H1 (cell line): ENCODE data around the gene ONECUT3. TPM values are rescaled to one million over a fixed set of nuclear protein-coding genes. Genes with fewer than 3 reads are reported as not detected.

ENCODE experiments used
- CTCF ChIA-PET: fragments of 300-600 bp; sonication (Branson Sonifier 250); formaldehyde crosslinking; loops from one replicate; lab custom pipeline; 2021; ENCODE audit not compliant: partially characterized antibody; lab: Charles Lee
- POLR2A ChIA-PET: fragments of 300-600 bp; sonication (Branson Sonifier 250); formaldehyde crosslinking; loops from one replicate; lab custom pipeline; 2021; ENCODE audit warnings: inconsistent platforms; ENCODE audit not compliant: partially characterized antibody; lab: Charles Lee
- DNase-seq, 2 experiments: peaks; one replicate each; pipeline versions ENCODE4 v3.0.0 to v3.0.0-alpha.2; 2010 to 2022; ENCODE audit warnings: low spot score in 2 of 2, low read depth in 1 of 2, mixed read lengths in 1 of 2
- FAIRE-seq: peaks from 2 replicates; lab custom pipeline; 2011; peaks lifted over from hg19 to GRCh38; lab: Jason Lieb, UNC
- H2AFZ ChIP-seq: 2 replicates; pipeline ENCODE4 v1.8.1; 2012; ENCODE audit warnings: low read length, inconsistent platforms
- H2AK5ac ChIP-seq: 2 replicates; pipeline ENCODE4 v1.6.1; 2013; ENCODE audit warnings: low read depth, low read length
- H2BK120ac ChIP-seq: replicated peaks from 2 replicates; pipeline ENCODE3; 2013; ENCODE audit warnings: low read depth, low read length, inconsistent platforms
- H2BK12ac ChIP-seq: 2 replicates; pipeline ENCODE4 v1.6.1; 2013; ENCODE audit warnings: low read depth, low read length
- H2BK15ac ChIP-seq: 2 replicates; pipeline ENCODE4 v1.6.1; 2013; ENCODE audit warnings: low read length
- H2BK20ac ChIP-seq: 2 replicates; pipeline ENCODE4 v1.6.1; 2013; ENCODE audit warnings: low read length
- H2BK5ac ChIP-seq: 2 replicates; pipeline ENCODE4 v1.6.1; 2013; ENCODE audit warnings: low read depth, low read length
- H3K14ac ChIP-seq: 2 replicates; pipeline ENCODE4 v1.6.1; 2013; ENCODE audit warnings: inconsistent platforms; ENCODE audit not compliant: insufficient read length
- H3K18ac ChIP-seq: 2 replicates; pipeline ENCODE4 v1.6.1; 2013; ENCODE audit warnings: low read length; ENCODE audit errors: extremely low read depth
- H3K23ac ChIP-seq: 2 replicates; pipeline ENCODE4 v1.6.1; 2013; ENCODE audit warnings: inconsistent platforms; ENCODE audit not compliant: insufficient read length
- H3K23me2 ChIP-seq: 2 replicates; pipeline ENCODE4 v1.6.1; 2013; ENCODE audit warnings: low read depth, low read length
- H3K27ac ChIP-seq: 2 replicates; pipeline ENCODE4 v1.6.1; 2011; ENCODE audit warnings: low read depth, low read length, inconsistent platforms
- H3K27me3 ChIP-seq, 4 experiments: replicated peaks in 1 of 4; 1 replicate in 1 of 4; 2 replicates in 3 of 4; pipeline versions ENCODE4 v1.6.1 to v1.8.1; 2011 to 2013; ENCODE audit warnings: low read length in 3 of 4, mild to moderate bottlenecking in 3 of 4, inconsistent platforms in 2 of 4, mixed read lengths in 2 of 4, moderate library complexity in 1 of 4; ENCODE audit not compliant: control insufficient read depth in 3 of 4, insufficient read depth in 3 of 4; ENCODE audit errors: extremely low read depth in 1 of 4
- H3K36me3 ChIP-seq, 4 experiments: 2 replicates each; pipeline versions ENCODE4 v1.6.1 to v1.8.1; 2011 to 2013; ENCODE audit warnings: mild to moderate bottlenecking in 4 of 4, low read length in 3 of 4, moderate library complexity in 2 of 4, control low read depth in 1 of 4, inconsistent platforms in 1 of 4; ENCODE audit not compliant: insufficient read depth in 4 of 4, control insufficient read depth in 2 of 4
- H3K4ac ChIP-seq: replicated peaks from 2 replicates; pipeline ENCODE3; 2013; ENCODE audit warnings: low read length, low read depth, mixed read lengths, inconsistent platforms; ENCODE audit not compliant: insufficient read length
- H3K4me1 ChIP-seq, 4 experiments: replicated peaks in 1 of 4; 1 replicate in 1 of 4; 2 replicates in 3 of 4; pipeline versions ENCODE4 v1.6.1 to v1.8.1; 2011 to 2013; ENCODE audit warnings: low read length in 3 of 4, inconsistent platforms in 2 of 4, mixed read lengths in 1 of 4; ENCODE audit not compliant: insufficient read depth in 4 of 4, control insufficient read depth in 3 of 4
- H3K4me2 ChIP-seq, 2 experiments: 2 replicates each; pipeline versions ENCODE4 v1.6.1 to v1.8.1; 2011 to 2013; ENCODE audit warnings: low read depth in 2 of 2, low read length in 2 of 2, control low read depth in 1 of 2, inconsistent platforms in 1 of 2, mild to moderate bottlenecking in 1 of 2; ENCODE audit not compliant: insufficient read depth in 1 of 2
- H3K4me3 ChIP-seq, 4 experiments: fragments of 200-600, 300-600 bp in 1 of 4; sonication (generic), shearing (Covaris generic), sonication (Bioruptor Twin) in 1 of 4; 2 replicates each; pipeline versions ENCODE4 v1.5.1 to v1.8.1; 2011 to 2016; ENCODE audit warnings: low read length in 4 of 4, low read depth in 3 of 4, control low read depth in 2 of 4, inconsistent platforms in 2 of 4, mild to moderate bottlenecking in 2 of 4, mixed read lengths in 1 of 4, moderate library complexity in 1 of 4; ENCODE audit not compliant: insufficient read depth in 2 of 4; ENCODE audit errors: extremely low read depth in 1 of 4
- H3K56ac ChIP-seq: replicated peaks from 2 replicates; pipeline ENCODE3; 2013; ENCODE audit warnings: low read depth, mild to moderate bottlenecking, mixed read lengths, low read length, inconsistent platforms; ENCODE audit not compliant: insufficient read length
- H3K79me1 ChIP-seq: 2 replicates; pipeline ENCODE4 v1.6.1; 2013; ENCODE audit warnings: low read depth, low read length, control low read depth
- H3K79me2 ChIP-seq, 2 experiments: 2 replicates each; pipeline versions ENCODE4 v1.6.1 to v1.8.1; 2012 to 2013; ENCODE audit warnings: low read length in 2 of 2, mild to moderate bottlenecking in 2 of 2, inconsistent platforms in 1 of 2; ENCODE audit not compliant: insufficient read depth in 2 of 2, control insufficient read depth in 1 of 2
- H3K9ac ChIP-seq, 4 experiments: replicated peaks in 1 of 4; 1 replicate in 1 of 4; 2 replicates in 3 of 4; pipeline versions ENCODE4 v1.6.1 to v1.8.1; 2011 to 2013; ENCODE audit warnings: low read depth in 3 of 4, low read length in 3 of 4, control low read depth in 2 of 4, mild to moderate bottlenecking in 2 of 4, moderate library complexity in 2 of 4, inconsistent platforms in 1 of 4; ENCODE audit errors: extremely low read depth in 1 of 4
- H3K9me3 ChIP-seq, 2 experiments: 2 replicates each; pipeline versions ENCODE4 v1.6.1 to v1.8.1; 2012 to 2013; ENCODE audit warnings: mild to moderate bottlenecking in 2 of 2, moderate library complexity in 2 of 2, control low read depth in 1 of 2, inconsistent platforms in 1 of 2, low read depth in 1 of 2, low read length in 1 of 2, mixed read lengths in 1 of 2; ENCODE audit not compliant: insufficient read depth in 2 of 2
- H4K20me1 ChIP-seq, 2 experiments: replicated peaks in 1 of 2; 2 replicates each; pipeline versions ENCODE3 to v1.8.1; 2011 to 2013; ENCODE audit warnings: inconsistent platforms in 2 of 2, low read length in 2 of 2, mild to moderate bottlenecking in 1 of 2; ENCODE audit not compliant: insufficient read depth in 2 of 2, control insufficient read depth in 1 of 2
- H4K5ac ChIP-seq: 2 replicates; pipeline ENCODE4 v1.6.1; 2013; ENCODE audit warnings: low read length, low read depth, mixed read lengths, inconsistent platforms; ENCODE audit not compliant: insufficient read length
- H4K8ac ChIP-seq: 2 replicates; pipeline ENCODE4 v1.8.0; 2013; ENCODE audit warnings: mild to moderate bottlenecking, moderate library complexity, low read length, inconsistent platforms; ENCODE audit not compliant: insufficient read depth; ENCODE audit errors: extremely low read depth
- H4K91ac ChIP-seq: replicated peaks from 2 replicates; pipeline ENCODE3; 2013; ENCODE audit warnings: low read length, mixed read lengths, inconsistent platforms; ENCODE audit not compliant: insufficient read length
- HDAC2 ChIP-seq, 2 experiments: fragments of 300-600 bp in 1 of 2; sonication (generic) in 1 of 2; IDR thresholded peaks; 2 replicates each; pipeline ENCODE4 v1.6.1; 2011 to 2012; ENCODE audit warnings: low read depth in 2 of 2, low read length in 2 of 2, mild to moderate bottlenecking in 2 of 2, moderate library complexity in 2 of 2, borderline replicate concordance in 1 of 2, inconsistent platforms in 1 of 2
- WGBS, 2 experiments: shearing (Covaris generic) in 1 of 2; methylation state at CpG; one replicate each; pipeline versions ENCODE4 v1.1.6 to v1.1.7; 2013 to 2015; ENCODE audit warnings: low lambda C conversion rate in 2 of 2, mixed read lengths in 2 of 2, inconsistent platforms in 1 of 2, low coverage in 1 of 2, missing lambda C conversion rate in 1 of 2; ENCODE audit not compliant: insufficient replicate concordance in 2 of 2, insufficient coverage in 1 of 2, insufficient read length in 1 of 2; ENCODE audit errors: extremely low coverage in 1 of 2, missing lambda C conversion rate in 1 of 2; 5-methylcytosine and 5-hydroxymethylcytosine counted together
- microRNA counts: library from miRNA; unstranded; fragments of <30 nt; microRNA quantifications from one replicate; lab custom pipeline; 2015
- microRNA-seq, 2 experiments: library from miRNA; unstranded; fragments of <30 nt; microRNA quantifications; one replicate each; pipeline versions ENCODE4 to v1.2.0, GENCODE V29; 2016 to 2020; ENCODE audit warnings: borderline microRNAs expressed in 2 of 2, borderline number of aligned reads in 2 of 2, borderline replicate concordance in 1 of 2
- polyA plus RNA-seq, 7 experiments: library from polyadenylated mRNA; depleted of rRNA in 3 of 7; stranded (reverse) in 5 of 7; unstranded in 2 of 7; fragments of >200 nt in 5 of 7; fragments of 200-250 nt in 2 of 7; gene quantifications; 1 replicate in 5 of 7; 2 replicates in 1 of 7; 4 replicates in 1 of 7; pipeline versions ENCODE4 v1.2.1 to v1.2.3, GENCODE V29; 2011 to 2013; ENCODE audit warnings: missing spikeins in 2 of 7, mixed read lengths in 2 of 7
- small RNA-seq: library from polyadenylated mRNA; stranded (forward); fragments of <200 nt; extraction: miRNeasy Mini kit (QIAGEN cat#:217004); gene quantifications from one replicate; pipeline ENCODE3, GENCODE V24; 2013; ENCODE audit not compliant: insufficient read depth
- total RNA-seq: library from RNA; stranded (reverse); fragmentation: NEBNext Ultra II Directional; extraction: Animal tissue kit (Norgen Biotek cat#: 25700); gene quantifications from 2 replicates; pipeline ENCODE4 v1.2.1, GENCODE V29; 2021

The ONECUT3 gene
- total and polyA plus RNA-seq, 2 of the 8 experiments (the other 6 are each of a cell fraction or from before 2014, with no cell fraction given) = not detected

DNA sequence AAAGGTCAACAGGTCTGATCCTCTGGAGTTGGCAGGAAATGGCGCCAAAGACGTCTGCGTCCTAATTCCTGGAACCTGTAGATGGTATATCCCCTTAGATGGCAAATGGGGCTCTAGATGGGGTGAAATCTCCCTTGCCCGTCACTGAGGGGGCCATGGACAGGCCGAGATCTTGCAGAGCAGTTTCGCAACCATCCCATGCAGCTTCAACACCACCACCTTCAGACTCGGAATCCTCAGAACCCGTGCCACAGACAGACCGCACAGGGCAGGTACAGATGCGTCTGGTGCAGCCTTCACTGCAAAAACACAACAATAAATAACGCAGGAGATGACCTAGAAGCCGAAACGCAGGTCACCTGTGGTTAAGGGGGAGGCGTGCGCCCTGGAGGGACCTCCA is 77.3 kb downstream of the ONECUT3 start:
- no peak overlapping the region for H4K91ac ChIP-seq
- H3K4me1 ChIP-seq = peaks cover 0 to 14% (median 8%) of the 10 kb centered on the region in 4 experiments; a peak in 6 of 7 replicates
- 0 out of 2 replicates have a peak overlapping the region, but pooled peaks have one; percentile 27 for H2BK12ac ChIP-seq
- H3K23ac ChIP-seq = no peak overlapping the region
- peaks cover 0 to 14% of the 10 kb centered on the region in 2 experiments for H4K20me1 ChIP-seq
- FAIRE-seq = no peak
- no peak overlapping the region for H2BK15ac ChIP-seq
- no peak for TF ChIP-seq HDAC2 (IDR thresholded peaks at IDR 0.05; ENCODE audit: borderline replicate concordance in 1 of 2, low read depth in 2 of 2, low read length in 2 of 2)
- no peak overlapping the region for H3K4me3 ChIP-seq
- H3K18ac ChIP-seq = no peak overlapping the region
- H3K9ac ChIP-seq = no peak overlapping the region
- no peak overlapping the region for H3K56ac ChIP-seq
- WGBS, 2 experiments = 91% methylated on average over 15 of the region's 15 CpGs; no CpG with 5 or more reads in 1 of the 2 experiments
- H3K23me2 ChIP-seq = peaks cover 2% of the 10 kb centered on the region; the same call in 1 of the 2 replicates
- H4K5ac ChIP-seq = no peak overlapping the region
- no peak overlapping the region for H3K4ac ChIP-seq
- no peak overlapping the region for H2AK5ac ChIP-seq
- H2AFZ ChIP-seq = no peak overlapping the region
- no peaks in the 10 kb centered on the region for H3K27me3 ChIP-seq
- peaks cover 0 to 9% (median 2%) of the 10 kb centered on the region in 4 experiments; a peak in 1 of 8 replicates for H3K36me3 ChIP-seq
- no peaks in the 10 kb centered on the region for H3K9me3 ChIP-seq
- peaks cover 13% of the 10 kb centered on the region for H3K79me1 ChIP-seq
- no peak overlapping the region for H3K27ac ChIP-seq
- no peak overlapping the region for H3K4me2 ChIP-seq
- H3K14ac ChIP-seq = no peak overlapping the region
- H2BK120ac ChIP-seq = no peak overlapping the region
- H3K79me2 ChIP-seq = peaks cover 0 to 28% of the 10 kb centered on the region in 2 experiments; a peak in 2 of 4 replicates
- no peak overlapping the region for H4K8ac ChIP-seq
- ChIA-PET POLR2A (interaction anchor here (1.0 to 2.8 kb wide), 3 partner anchors 11 to 16 kb away, joined by 3 to 8 read pairs (median 5); no protein-coding TSS in a partner anchor), CTCF (interaction anchor here (1.2 to 16.5 kb wide), 8 partner anchors 10 to 62 kb away, joined by 4 to 228 read pairs (median 5); no protein-coding TSS in a partner anchor)
- H2BK5ac ChIP-seq = peak overlapping the region; percentile 44; the same call in 1 of the 2 replicates
- H2BK20ac ChIP-seq = no peak overlapping the region
- no peak for DNase-seq

MicroRNAs within 50 kb of the gene (microRNA counts, 767-probe panel; counts per million panel counts)
- 879 counts per million, percentile 95 among the panel's probes with 10 or more counts for microRNA hsa-miR-1909-3p (lab: Ali Mortazavi, UCI)

Small RNAs within 50 kb of the gene (microRNA-seq; reads per million reads assigned to microRNA genes)
- gene MIR1909 = 1.4 to 3.7 reads per million in 2 experiments

Small RNAs within 50 kb of the gene (small RNA-seq; reads per million reads assigned to genes)
- gene RF00017 = not detected

Other genes starting within 250 kb of the ONECUT3 start
- 0.99 and 1.4 TPM in 2 replicates for gene ADAMTSL5, start 240.5 kb upstream of the ONECUT3 start, total RNA-seq
- gene ADAMTSL5, start 240.5 kb upstream of the ONECUT3 start, polyA plus RNA-seq (2011; rRNA removed) = 0.82 and 2.6 TPM in 2 replicates
- 0.43 and 1.2 TPM in 2 replicates for gene PLK5, start 229.4 kb upstream of the ONECUT3 start, total RNA-seq
- gene PLK5, start 229.4 kb upstream of the ONECUT3 start, polyA plus RNA-seq (2011; rRNA removed) = 0.45 and 0.82 TPM in 2 replicates
- gene MEX3D, start 185.2 kb upstream of the ONECUT3 start, total RNA-seq = 78.8 and 83.4 TPM in 2 replicates
- gene MEX3D, start 185.2 kb upstream of the ONECUT3 start, polyA plus RNA-seq (2011; rRNA removed) = 20.8 and 32.1 TPM in 2 replicates
- 110 and 115 TPM in 2 replicates for gene MBD3, start 160.6 kb upstream of the ONECUT3 start, total RNA-seq
- gene MBD3, start 160.6 kb upstream of the ONECUT3 start, polyA plus RNA-seq (2011; rRNA removed) = 88.2 and 113 TPM in 2 replicates
- gene UQCR11, start 148.0 kb upstream of the ONECUT3 start, total RNA-seq = 162 and 179 TPM in 2 replicates
- 171 and 209 TPM in 2 replicates for gene UQCR11, start 148.0 kb upstream of the ONECUT3 start, polyA plus RNA-seq (2011; rRNA removed)
- gene TCF3, start 100.9 kb upstream of the ONECUT3 start, total RNA-seq = 340 and 348 TPM in 2 replicates
- gene TCF3, start 100.9 kb upstream of the ONECUT3 start, polyA plus RNA-seq (2011; rRNA removed) = 241 and 471 TPM in 2 replicates
- gene ATP8B3, start 58.8 kb downstream of the ONECUT3 start, total RNA-seq = 2.9 and 4.1 TPM in 2 replicates
- gene ATP8B3, start 58.8 kb downstream of the ONECUT3 start, polyA plus RNA-seq (2011; rRNA removed) = 9.3 and 10.0 TPM in 2 replicates
- 42.4 and 44.3 TPM in 2 replicates for gene REXO1, start 95.0 kb downstream of the ONECUT3 start, total RNA-seq
- gene REXO1, start 95.0 kb downstream of the ONECUT3 start, polyA plus RNA-seq (2011; rRNA removed) = 44.3 and 69.6 TPM in 2 replicates
- 45.9 and 53.2 TPM in 2 replicates for gene KLF16, start 110.1 kb downstream of the ONECUT3 start, total RNA-seq
- gene KLF16, start 110.1 kb downstream of the ONECUT3 start, polyA plus RNA-seq (2011; rRNA removed) = 14.3 and 44.7 TPM in 2 replicates
- 41.2 and 45.3 TPM in 2 replicates for gene ABHD17A, start 132.0 kb downstream of the ONECUT3 start, total RNA-seq
- 87.4 and 98.0 TPM in 2 replicates for gene ABHD17A, start 132.0 kb downstream of the ONECUT3 start, polyA plus RNA-seq (2011; rRNA removed)
- gene ADAT3, start 151.9 kb downstream of the ONECUT3 start, total RNA-seq = 10.2 and 10.8 TPM in 2 replicates
- 5.4 and 9.8 TPM in 2 replicates for gene ADAT3, start 151.9 kb downstream of the ONECUT3 start, polyA plus RNA-seq (2011; rRNA removed)
- 61.4 and 65.7 TPM in 2 replicates for gene SCAMP4, start 151.9 kb downstream of the ONECUT3 start, total RNA-seq
- 17.1 and 39.6 TPM in 2 replicates for gene SCAMP4, start 151.9 kb downstream of the ONECUT3 start, polyA plus RNA-seq (2011; rRNA removed)
- gene CSNK1G2, start 187.7 kb downstream of the ONECUT3 start, total RNA-seq = 99.5 and 108 TPM in 2 replicates
- gene CSNK1G2, start 187.7 kb downstream of the ONECUT3 start, polyA plus RNA-seq (2011; rRNA removed) = 130 and 184 TPM in 2 replicates